Endothelial cell of umbilical vein (primary cell): ENCODE measurements around the gene CILP2. TPM values are rescaled to one million over a fixed set of nuclear protein-coding genes. Genes with fewer than 3 reads are reported as not detected.
A peak's percentile ranks its signal among the peaks of the same experiment; 100 is the strongest.

Experiments
- BruUV-seq: library from RNA; stranded (reverse); fragments of 400-500 nt; replicated peaks from 2 replicates; lab custom pipeline; 2021; lab: Mats Ljungman, UMichigan
- CTCF ChIA-PET: fragments of 300-600, 350-600 bp; sonication (Branson Sonifier 250); formaldehyde crosslinking; loops from one replicate; lab custom pipeline; 2021; ENCODE audit warnings: antibody characterized with exemption, inconsistent platforms; lab: Charles Lee
- POLR2A ChIA-PET: fragments of 300-600, 350-600 bp; sonication (Branson Sonifier 250); formaldehyde crosslinking; loops from one replicate; lab custom pipeline; 2021; ENCODE audit warnings: antibody characterized with exemption, inconsistent platforms; lab: Charles Lee
- DNase-seq: peaks from one replicate; pipeline ENCODE4 v3.0.0-alpha.2; 2011; ENCODE audit warnings: low read depth, low spot score
- FAIRE-seq: peaks from 2 replicates; lab custom pipeline; 2011; peaks lifted over from hg19 to GRCh38; lab: Jason Lieb, UNC
- H2AFZ ChIP-seq: 2 replicates; pipeline ENCODE4 v1.6.0; 2012; ENCODE audit warnings: low read depth, low read length, control low read depth, inconsistent platforms
- H3K27ac ChIP-seq: 2 replicates; pipeline ENCODE4 v1.5.1; 2011; ENCODE audit warnings: low read depth, mild to moderate bottlenecking, control low read depth, low read length, moderate library complexity; ENCODE audit not compliant: insufficient read depth
- H3K27me3 ChIP-seq, 2 experiments: 2 replicates each; pipeline versions ENCODE4 v1.6.0 to v1.6.1; 2011; ENCODE audit warnings: low read length in 2 of 2, mixed read lengths in 1 of 2; ENCODE audit not compliant: control insufficient read depth in 2 of 2, insufficient read depth in 2 of 2
- H3K36me3 ChIP-seq, 2 experiments: 2 replicates in 1 of 2; 3 replicates in 1 of 2; pipeline ENCODE4 v1.5.1; 2011; ENCODE audit warnings: low read length in 2 of 2, mild to moderate bottlenecking in 1 of 2, moderate library complexity in 1 of 2; ENCODE audit not compliant: control insufficient read depth in 2 of 2, insufficient read depth in 2 of 2; ENCODE audit errors: extremely low read depth in 1 of 2
- H3K4me1 ChIP-seq: 3 replicates; pipeline ENCODE4 v1.5.1; 2011; ENCODE audit warnings: mild to moderate bottlenecking, low read length; ENCODE audit not compliant: control insufficient read depth, insufficient read depth; ENCODE audit errors: extremely low read depth
- H3K4me2 ChIP-seq: 2 replicates; pipeline ENCODE4 v1.6.1; 2011; ENCODE audit warnings: low read length, control low read depth, mixed read lengths; ENCODE audit not compliant: insufficient read depth
- H3K4me3 ChIP-seq, 3 experiments: fragments of 200-600 bp in 1 of 3; sonication (generic), shearing (Covaris generic) in 1 of 3; replicated peaks in 1 of 3; 2 replicates each; pipeline ENCODE4 v1.5.1; 2011 to 2016; ENCODE audit warnings: control low read depth in 3 of 3, low read length in 3 of 3, mild to moderate bottlenecking in 2 of 3, inconsistent platforms in 1 of 3, low read depth in 1 of 3, moderate library complexity in 1 of 3; ENCODE audit not compliant: insufficient read depth in 1 of 3
- H3K79me2 ChIP-seq: 2 replicates; pipeline ENCODE4 v1.6.0; 2012; ENCODE audit warnings: low read length, inconsistent platforms; ENCODE audit not compliant: control insufficient read depth, insufficient read depth
- H3K9ac ChIP-seq: replicated peaks from 2 replicates; pipeline ENCODE3; 2011; ENCODE audit warnings: low read length, control low read depth; ENCODE audit not compliant: insufficient read depth; ENCODE audit errors: extremely low read depth
- H3K9me1 ChIP-seq: replicated peaks from 3 replicates; pipeline ENCODE4 v1.6.0; 2011; ENCODE audit warnings: mild to moderate bottlenecking, low read length; ENCODE audit not compliant: control insufficient read depth, insufficient read depth; ENCODE audit errors: extremely low read depth
- H3K9me3 ChIP-seq: replicated peaks from 2 replicates; pipeline ENCODE4 v1.5.1; 2012; ENCODE audit warnings: low read length, inconsistent platforms; ENCODE audit not compliant: control insufficient read depth, insufficient read depth
- H4K20me1 ChIP-seq: replicated peaks from 2 replicates; pipeline ENCODE3; 2011; ENCODE audit warnings: mild to moderate bottlenecking, low read length; ENCODE audit not compliant: control insufficient read depth, insufficient read depth; ENCODE audit errors: extremely low read depth
- EZH2 ChIP-seq: IDR thresholded peaks from 2 replicates; pipeline ENCODE4 v1.6.1; 2012; ENCODE audit warnings: borderline replicate concordance, low read depth, mild to moderate bottlenecking, moderate library complexity, low read length, inconsistent platforms; ENCODE audit not compliant: severe bottlenecking
- FOS ChIP-seq: IDR thresholded peaks from 2 replicates; pipeline ENCODE4 v1.6.1; 2011; ENCODE audit warnings: mild to moderate bottlenecking, low read length, moderate library complexity, borderline replicate concordance; ENCODE audit not compliant: insufficient read depth
- dilution Hi-C: fragments of 300-500 bp; cut with MboI; formaldehyde crosslinking; loops from one replicate; pipeline ENCODE4 v1.15.0; 2019; ENCODE audit warnings: low sequenced_read_pairs; ENCODE audit not compliant: extremely low pct_ligation_motif_present
- intact Hi-C: fragments of 100-400 bp; cut with micrococcal nuclease; formaldehyde crosslinking; loops from one replicate; pipeline ENCODE4 v1.10.0; 2022
- polyA plus RNA-seq, 4 experiments: library from polyadenylated mRNA; depleted of rRNA in 3 of 4; stranded (reverse) in 3 of 4; unstranded in 1 of 4; fragments of >200 nt; gene quantifications; 2 replicates each; pipeline versions ENCODE4 v1.2.1 to v1.2.3, GENCODE V29; 2011 to 2012; ENCODE audit warnings: missing spikeins in 1 of 4
- total RNA-seq: library from RNA; stranded (reverse); gene quantifications from 2 replicates; pipeline ENCODE4 v1.2.3, GENCODE V29; 2021
- TF ChIP-seq, protein P1 (sequence below), 2 donors: IDR thresholded peaks; 1 replicate in 1 of 2; 2 replicates in 1 of 2; pipeline ENCODE4 v1.5.1; 2011; ENCODE audit warnings: low read length in 2 of 2, mild to moderate bottlenecking in 2 of 2, moderate library complexity in 2 of 2, control low read depth in 1 of 2, inconsistent platforms in 1 of 2, low read depth in 1 of 2; ENCODE audit not compliant: insufficient read depth in 1 of 2; ENCODE audit errors: extremely low read depth in 1 of 2

The CILP2 gene
- total and polyA plus RNA-seq, 2 donors (not counting 3 experiments of a cell fraction or from before 2014, with no cell fraction given) = 0.01 TPM; not detected in 1

DNA sequence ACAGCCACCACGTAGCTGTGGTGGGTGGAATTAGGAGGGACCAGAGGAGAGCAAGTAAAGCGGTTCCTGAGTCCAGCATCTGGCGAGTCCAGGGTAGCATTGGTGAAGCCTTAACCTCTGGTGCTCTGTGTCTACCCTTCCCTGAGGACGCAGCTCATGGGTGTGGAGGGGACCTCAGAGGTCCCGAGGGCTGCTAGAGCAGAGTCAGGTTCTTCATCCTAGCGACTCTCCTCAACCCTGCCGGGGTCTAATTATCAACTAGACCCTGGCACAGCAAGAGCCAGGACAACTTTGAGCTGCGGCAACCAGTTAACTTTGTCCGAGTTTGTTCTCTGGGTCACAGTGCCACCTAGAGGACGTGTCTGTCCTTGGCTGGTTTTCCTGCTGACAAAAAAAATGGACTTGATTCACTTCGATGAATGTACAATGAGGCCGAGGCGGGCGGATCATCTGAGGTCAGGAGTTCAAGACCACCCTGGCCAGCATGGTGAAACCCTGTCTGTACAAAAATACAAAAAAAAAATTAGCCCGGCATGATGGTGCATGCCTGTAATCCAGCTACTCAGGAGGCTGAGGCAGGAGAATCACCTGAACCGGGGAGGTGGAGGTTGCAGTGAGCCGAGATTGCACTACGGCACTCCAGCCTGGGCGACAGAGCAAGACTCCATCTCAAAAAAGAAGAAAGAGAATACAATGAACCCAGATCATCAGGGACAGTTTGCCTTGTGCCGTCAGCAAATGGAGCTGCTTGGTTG, 47.7 kb upstream of the CILP2 start:
- Histone ChIP-seq H2AFZ (no peak overlapping the region), H3K4me3 (no peak overlapping the region), H3K9ac (no peak overlapping the region), H3K9me3 (no peaks in the 10 kb centered on the region), H3K27ac (peak overlapping the region; percentile 76), H3K9me1 (no peaks in the 10 kb centered on the region), H3K36me3 (peaks cover 2 to 22% of the 10 kb centered on the region in 2 experiments), H3K79me2 (peaks cover 60% of the 10 kb centered on the region), H4K20me1 (no peaks in the 10 kb centered on the region), H3K4me1 (peaks cover 27% of the 10 kb centered on the region), H3K4me2 (no peak overlapping the region), H3K27me3 (no peaks in the 10 kb centered on the region)
- intact Hi-C loops (loop anchor here (1.0 kb wide), 5 partner anchors 30 to 344 kb away; partner anchors contain the start of genes MAU2 and SUGP1), dilution Hi-C loops (no loop called here)
- ChIA-PET CTCF (interaction anchor here (0.6 to 5.1 kb wide), 34 partner anchors 9 to 345 kb away, joined by 3 to 127 read pairs (median 4); partner anchors contain the start of genes GATAD2A, MAU2, NDUFA13 and TSSK6), POLR2A (interaction anchor here (1.6 kb wide), 1 partner anchor 85 kb away, joined by 3 read pairs; the partner anchor contains the start of gene GATAD2A)
- DNase-seq = peak; percentile 88
- BruUV-seq = no TSS peak
- FAIRE-seq = peak; percentile 99
- TF ChIP-seq FOS (no peak), EZH2 (no peak)
- TF ChIP-seq, protein P1, sequence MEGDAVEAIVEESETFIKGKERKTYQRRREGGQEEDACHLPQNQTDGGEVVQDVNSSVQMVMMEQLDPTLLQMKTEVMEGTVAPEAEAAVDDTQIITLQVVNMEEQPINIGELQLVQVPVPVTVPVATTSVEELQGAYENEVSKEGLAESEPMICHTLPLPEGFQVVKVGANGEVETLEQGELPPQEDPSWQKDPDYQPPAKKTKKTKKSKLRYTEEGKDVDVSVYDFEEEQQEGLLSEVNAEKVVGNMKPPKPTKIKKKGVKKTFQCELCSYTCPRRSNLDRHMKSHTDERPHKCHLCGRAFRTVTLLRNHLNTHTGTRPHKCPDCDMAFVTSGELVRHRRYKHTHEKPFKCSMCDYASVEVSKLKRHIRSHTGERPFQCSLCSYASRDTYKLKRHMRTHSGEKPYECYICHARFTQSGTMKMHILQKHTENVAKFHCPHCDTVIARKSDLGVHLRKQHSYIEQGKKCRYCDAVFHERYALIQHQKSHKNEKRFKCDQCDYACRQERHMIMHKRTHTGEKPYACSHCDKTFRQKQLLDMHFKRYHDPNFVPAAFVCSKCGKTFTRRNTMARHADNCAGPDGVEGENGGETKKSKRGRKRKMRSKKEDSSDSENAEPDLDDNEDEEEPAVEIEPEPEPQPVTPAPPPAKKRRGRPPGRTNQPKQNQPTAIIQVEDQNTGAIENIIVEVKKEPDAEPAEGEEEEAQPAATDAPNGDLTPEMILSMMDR (IDR thresholded peaks at IDR 0.05; ENCODE audit: extremely low read depth in 1 of 2, insufficient read depth in 1 of 2, low read depth in 1 of 2, low read length in 2 of 2) = peak; percentile 73 to 80
